Measurements from ENCODE around the gene PSMB7. TPM values are rescaled to one million over a fixed set of nuclear protein-coding genes. Genes with fewer than 3 reads are reported as not detected.

The PSMB7 gene
- total and polyA plus RNA-seq, 2 of the 8 experiments (the other 6 are each of a cell fraction or from before 2014, with no cell fraction given): 222 to 357 TPM

GRCh38 chr9:124354346-124355038 lies 60.8 kb downstream of the PSMB7 start:
- H3K9me3 ChIP-seq (ENCODE audit: insufficient read depth in 2 of 2, low read depth in 1 of 2, low read length in 1 of 2): no peaks in the 10 kb centered on the region
- peaks cover 9 to 28% (median 18%) of the 10 kb centered on the region in 4 experiments for H3K36me3 ChIP-seq (ENCODE audit: control insufficient read depth in 2 of 4, insufficient read depth in 4 of 4, low read length in 3 of 4)
- H4K8ac ChIP-seq (ENCODE audit: extremely low read depth, insufficient read depth, low read length): peak overlapping the region; percentile 45; the same call in 1 of the 2 replicates
- H2AFZ ChIP-seq (ENCODE audit: low read length): no peak overlapping the region
- no peak overlapping the region for H3K18ac ChIP-seq (ENCODE audit: extremely low read depth, low read length)
- no peak overlapping the region for H3K14ac ChIP-seq (ENCODE audit: insufficient read length)
- TF ChIP-seq POLR2AphosphoS5 (IDR thresholded peaks at IDR 0.05; ENCODE audit: low read depth, low read length) (peak; percentile 46; the same call in 1 of the 2 replicates), TAF1 (IDR thresholded peaks at IDR 0.05; ENCODE audit: low read depth, low read length) (no peak)
- H3K4me3 ChIP-seq (ENCODE audit: extremely low read depth in 1 of 4, insufficient read depth in 2 of 4, low read depth in 3 of 4, low read length in 4 of 4): no peak overlapping the region
- no peak overlapping the region for H2BK12ac ChIP-seq (ENCODE audit: low read depth, low read length)
- H3K4me1 ChIP-seq (replicated peaks in 1 of 4; ENCODE audit: control insufficient read depth in 3 of 4, insufficient read depth in 4 of 4, low read length in 3 of 4): peaks cover 0 to 4% (median 0%) of the 10 kb centered on the region in 4 experiments; a peak in 1 of 7 replicates
- ChIA-PET POLR2A (ENCODE audit: partially characterized antibody) (interaction anchor here (1.7 to 2.1 kb wide), 2 partner anchors 9 to 13 kb away, joined by 5 to 9 read pairs; no protein-coding TSS in a partner anchor), CTCF (ENCODE audit: partially characterized antibody) (interaction anchor here (1.2 to 1.5 kb wide), 2 partner anchors 30 to 60 kb away, joined by 3 read pairs; no protein-coding TSS in a partner anchor)
- H2AK5ac ChIP-seq (ENCODE audit: low read depth, low read length): no peak overlapping the region
- H3K56ac ChIP-seq (replicated peaks; ENCODE audit: insufficient read length, low read depth, low read length): no peak overlapping the region
- H4K91ac ChIP-seq (replicated peaks; ENCODE audit: insufficient read length, low read length): no peak overlapping the region
- no peak overlapping the region for H2BK15ac ChIP-seq (ENCODE audit: low read length)
- WGBS, 2 experiments (ENCODE audit: extremely low coverage in 1 of 2, insufficient coverage in 1 of 2, insufficient read length in 1 of 2, insufficient replicate concordance in 2 of 2, low coverage in 1 of 2, low lambda C conversion rate in 2 of 2, missing lambda C conversion rate in 1 of 2): 88% methylated on average over 17 of the region's 17 CpGs; no CpG with 5 or more reads in 1 of the 2 experiments
- H4K20me1 ChIP-seq (replicated peaks in 1 of 2; ENCODE audit: control insufficient read depth in 1 of 2, insufficient read depth in 2 of 2, low read length in 2 of 2): peaks cover 10 to 29% of the 10 kb centered on the region in 2 experiments
- no peak overlapping the region for H3K4ac ChIP-seq (replicated peaks; ENCODE audit: insufficient read length, low read depth, low read length)
- H3K27me3 ChIP-seq (replicated peaks in 1 of 4; ENCODE audit: control insufficient read depth in 3 of 4, extremely low read depth in 1 of 4, insufficient read depth in 3 of 4, low read length in 3 of 4): no peaks in the 10 kb centered on the region
- no peak overlapping the region for H3K9ac ChIP-seq (replicated peaks in 1 of 4; ENCODE audit: extremely low read depth in 1 of 4, low read depth in 3 of 4, low read length in 3 of 4)
- no peak overlapping the region for H2BK120ac ChIP-seq (replicated peaks; ENCODE audit: low read depth, low read length)
- H3K79me1 ChIP-seq (ENCODE audit: low read depth, low read length): peaks cover 13% of the 10 kb centered on the region
- H4K5ac ChIP-seq (ENCODE audit: insufficient read length, low read depth, low read length): no peak overlapping the region
- H2BK20ac ChIP-seq (ENCODE audit: low read length): no peak overlapping the region
- FAIRE-seq: no peak
- H3K4me2 ChIP-seq (ENCODE audit: insufficient read depth in 1 of 2, low read depth in 2 of 2, low read length in 2 of 2): no peak overlapping the region
- H3K27ac ChIP-seq (ENCODE audit: low read depth, low read length): 0 out of 2 replicates have a peak overlapping the region, but pooled peaks have one; percentile 16
- H3K23ac ChIP-seq (ENCODE audit: insufficient read length): no peak overlapping the region
- no peaks in the 10 kb centered on the region for H3K23me2 ChIP-seq (ENCODE audit: low read depth, low read length)
- DNase-seq (ENCODE audit: low read depth in 1 of 2, low spot score in 2 of 2): no peak
- peaks cover 0 to 33% of the 10 kb centered on the region in 2 experiments; a peak in 2 of 4 replicates for H3K79me2 ChIP-seq (ENCODE audit: control insufficient read depth in 1 of 2, insufficient read depth in 2 of 2, low read length in 2 of 2)
- peak overlapping the region; percentile 60; the same call in 1 of the 2 replicates for H2BK5ac ChIP-seq (ENCODE audit: low read depth, low read length)

Data from H1 (cell line).